Upper lobe of left lung (tissue), 6 donors: ENCODE measurements around the gene PCDHGA2. TPM values are rescaled to one million over a fixed set of nuclear protein-coding genes. Genes with fewer than 3 reads are reported as not detected.
"Not testable (repeated sequence)": the region's sequence is repeated elsewhere in the genome, so short reads cannot be mapped to it uniquely, and the experiment has no call there.

Experiments used
- ATAC-seq, 2 donors: fragments of 200-7000 bp; cut with Tn5 transposase; one replicate each; pipeline ENCODE4 v1.9.1; 2022; ENCODE audit warnings: mild to moderate bottlenecking in 2 of 2, moderate library complexity in 2 of 2; ENCODE audit not compliant: low FRiP score in 2 of 2
- DNase-seq, 2 donors: peaks; one replicate each; pipeline ENCODE4 v3.0.0-alpha.2; 2019 to 2020
- H3K27ac ChIP-seq, 4 donors: fragments of 200-600 bp; sonication (generic); one replicate each; pipeline ENCODE4 v1.5.1; 2016 to 2019
- H3K27me3 ChIP-seq, 4 donors: fragments of 200-600 bp; sonication (generic); one replicate each; pipeline ENCODE4 v1.5.1; 2017 to 2019
- H3K36me3 ChIP-seq, 4 donors: fragments of 200-600 bp; sonication (generic); one replicate each; pipeline ENCODE4 v1.5.1; 2016 to 2019
- H3K4me1 ChIP-seq, 4 donors: fragments of 200-600 bp; sonication (generic); one replicate each; pipeline ENCODE4 v1.5.1; 2018 to 2019
- H3K4me3 ChIP-seq, 4 donors: fragments of 200-600 bp; sonication (generic); one replicate each; pipeline ENCODE4 v1.5.1; 2017 to 2019; ENCODE audit warnings: mild to moderate bottlenecking in 2 of 4, moderate library complexity in 1 of 4
- H3K9me3 ChIP-seq, 4 donors: fragments of 200-600 bp; sonication (generic); one replicate each; pipeline ENCODE4 v1.5.1; 2018 to 2019
- EP300 ChIP-seq, 4 donors: sonication (generic); formaldehyde crosslinking; IDR thresholded peaks; one replicate each; pipeline ENCODE4 v1.5.1; 2017; ENCODE audit warnings: antibody characterized with exemption in 4 of 4, control low read depth in 2 of 4
- POLR2A ChIP-seq, 4 donors: fragments of 450-650 bp; IDR thresholded peaks; one replicate each; pipeline ENCODE4 v1.5.1; 2016 to 2017; ENCODE audit warnings: antibody characterized with exemption in 4 of 4, mild to moderate bottlenecking in 2 of 4
- POLR2AphosphoS5 ChIP-seq, 2 donors: sonication (generic); formaldehyde crosslinking; IDR thresholded peaks; one replicate each; pipeline ENCODE4 v1.5.1; 2017; ENCODE audit warnings: antibody characterized with exemption in 2 of 2
- WGBS, 2 donors: methylation state at CpG; one replicate each; pipeline ENCODE4 v1.1.5; 2017 to 2018; 5-methylcytosine and 5-hydroxymethylcytosine counted together
- total RNA-seq, 6 donors: library from RNA; depleted of rRNA in 4 of 6; stranded (reverse); fragments of >200 nt in 4 of 6; gene quantifications; one replicate each; pipeline versions ENCODE4 v1.1.0 to v1.2.1, GENCODE V29; 2016 to 2021
- TF ChIP-seq, protein P1 (sequence below), 6 experiments: fragments of 450-650 bp in 4 of 6; fragments of 200-600 bp in 2 of 6; sonication (generic) in 2 of 6; IDR thresholded peaks; one replicate each; pipeline ENCODE4 v1.5.1; 2016 to 2019; ENCODE audit warnings: antibody characterized with exemption in 6 of 6
- donor health status: DM: no; HTN: no; CAD: no; lungs with moderate emphysema.
- donor health status: DM: no; HTN: yes; CAD: no; lungs with severe emphysema.

Gene PCDHGA2
- total RNA-seq, 6 donors from 2014 or later, result 1.6 to 4.3 (median 2.7) TPM

DNA sequence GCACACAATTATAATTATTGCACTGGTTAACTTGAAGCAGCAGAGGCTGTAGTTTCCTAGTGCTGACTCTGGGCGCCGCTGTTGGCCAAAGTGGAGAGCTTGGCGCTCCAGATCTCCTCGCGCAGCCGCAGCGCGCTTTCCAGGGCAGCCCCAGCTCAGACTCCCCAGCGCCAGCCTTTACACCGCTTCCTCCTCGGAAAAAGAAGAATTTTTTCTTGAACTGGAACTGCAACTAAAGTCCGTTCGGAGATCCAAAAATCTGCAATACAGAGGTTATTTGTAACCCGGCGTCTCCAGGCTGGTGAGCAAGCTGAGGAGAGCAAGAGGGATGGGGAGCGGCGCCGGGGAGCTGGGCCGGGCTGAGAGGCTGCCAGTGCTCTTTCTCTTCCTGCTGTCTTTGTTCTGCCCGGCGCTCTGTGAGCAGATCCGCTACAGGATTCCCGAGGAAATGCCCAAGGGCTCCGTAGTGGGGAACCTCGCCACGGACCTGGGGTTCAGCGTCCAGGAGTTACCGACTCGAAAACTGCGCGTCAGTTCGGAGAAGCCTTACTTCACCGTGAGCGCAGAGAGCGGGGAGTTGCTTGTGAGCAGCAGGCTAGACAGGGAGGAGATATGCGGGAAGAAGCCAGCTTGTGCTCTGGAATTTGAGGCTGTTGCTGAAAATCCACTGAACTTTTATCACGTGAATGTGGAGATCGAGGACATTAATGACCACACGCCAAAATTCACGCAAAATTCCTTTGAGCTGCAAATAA, 49.2 kb downstream of the PCDHGA2 start, which contains the start of gene PCDHGB4:
TSS of gene PCDHGB4 (plus strand) at position 142 of the 755 bp plus-strand sequence. CDS start at position 329, 187 bp downstream.
- TF ChIP-seq, protein P1, sequence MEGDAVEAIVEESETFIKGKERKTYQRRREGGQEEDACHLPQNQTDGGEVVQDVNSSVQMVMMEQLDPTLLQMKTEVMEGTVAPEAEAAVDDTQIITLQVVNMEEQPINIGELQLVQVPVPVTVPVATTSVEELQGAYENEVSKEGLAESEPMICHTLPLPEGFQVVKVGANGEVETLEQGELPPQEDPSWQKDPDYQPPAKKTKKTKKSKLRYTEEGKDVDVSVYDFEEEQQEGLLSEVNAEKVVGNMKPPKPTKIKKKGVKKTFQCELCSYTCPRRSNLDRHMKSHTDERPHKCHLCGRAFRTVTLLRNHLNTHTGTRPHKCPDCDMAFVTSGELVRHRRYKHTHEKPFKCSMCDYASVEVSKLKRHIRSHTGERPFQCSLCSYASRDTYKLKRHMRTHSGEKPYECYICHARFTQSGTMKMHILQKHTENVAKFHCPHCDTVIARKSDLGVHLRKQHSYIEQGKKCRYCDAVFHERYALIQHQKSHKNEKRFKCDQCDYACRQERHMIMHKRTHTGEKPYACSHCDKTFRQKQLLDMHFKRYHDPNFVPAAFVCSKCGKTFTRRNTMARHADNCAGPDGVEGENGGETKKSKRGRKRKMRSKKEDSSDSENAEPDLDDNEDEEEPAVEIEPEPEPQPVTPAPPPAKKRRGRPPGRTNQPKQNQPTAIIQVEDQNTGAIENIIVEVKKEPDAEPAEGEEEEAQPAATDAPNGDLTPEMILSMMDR (IDR thresholded peaks at IDR 0.05), result peak in 5 of 6 experiments; percentile 12 to 28 (median 13)
- Histone ChIP-seq H3K9me3 (peaks cover 41 to 89% (median 78%) of the 10 kb centered on the region in 4 donors), H3K4me3 (peak within 1 kb of the TSS in 1 of 4 donors; percentile 25)
- peak; percentile 56 to 79 for ATAC-seq
- H3K36me3 ChIP-seq, H3K27me3 ChIP-seq, DNase-seq, H3K4me1 ChIP-seq, H3K27ac ChIP-seq: not testable (repeated sequence)
- WGBS, 2 donors, result 13 to 19% methylated on average over 16 to 24 of the region's 40 CpGs

DNA sequence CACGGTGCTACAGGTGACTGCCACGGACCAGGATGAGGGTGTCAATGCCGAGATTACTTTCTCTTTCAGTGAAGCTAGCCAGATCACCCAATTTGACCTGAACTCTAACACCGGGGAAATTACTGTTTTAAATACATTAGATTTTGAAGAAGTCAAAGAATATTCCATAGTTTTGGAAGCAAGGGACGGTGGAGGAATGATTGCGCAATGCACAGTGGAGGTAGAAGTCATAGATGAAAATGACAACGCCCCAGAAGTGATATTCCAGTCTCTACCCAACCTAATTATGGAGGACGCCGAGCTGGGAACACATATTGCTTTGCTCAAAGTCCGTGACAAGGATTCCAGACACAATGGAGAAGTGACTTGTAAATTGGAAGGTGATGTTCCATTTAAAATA, 50.1 kb downstream of the PCDHGA2 start:
- Histone ChIP-seq H3K4me1 (no peaks in the 10 kb centered on the region), H3K4me3 (no peak overlapping the region), H3K27me3 (no peaks in the 10 kb centered on the region), H3K36me3 (no peaks in the 10 kb centered on the region), H3K27ac (no peak overlapping the region), H3K9me3 (peaks cover 43 to 89% (median 78%) of the 10 kb centered on the region in 4 donors)
- no peak for DNase-seq
- 44 to 50% methylated on average over 10 of the region's 10 CpGs for WGBS, 2 donors
- no peak for TF ChIP-seq POLR2A (IDR thresholded peaks at IDR 0.05)
- ATAC-seq, result no peak

DNA sequence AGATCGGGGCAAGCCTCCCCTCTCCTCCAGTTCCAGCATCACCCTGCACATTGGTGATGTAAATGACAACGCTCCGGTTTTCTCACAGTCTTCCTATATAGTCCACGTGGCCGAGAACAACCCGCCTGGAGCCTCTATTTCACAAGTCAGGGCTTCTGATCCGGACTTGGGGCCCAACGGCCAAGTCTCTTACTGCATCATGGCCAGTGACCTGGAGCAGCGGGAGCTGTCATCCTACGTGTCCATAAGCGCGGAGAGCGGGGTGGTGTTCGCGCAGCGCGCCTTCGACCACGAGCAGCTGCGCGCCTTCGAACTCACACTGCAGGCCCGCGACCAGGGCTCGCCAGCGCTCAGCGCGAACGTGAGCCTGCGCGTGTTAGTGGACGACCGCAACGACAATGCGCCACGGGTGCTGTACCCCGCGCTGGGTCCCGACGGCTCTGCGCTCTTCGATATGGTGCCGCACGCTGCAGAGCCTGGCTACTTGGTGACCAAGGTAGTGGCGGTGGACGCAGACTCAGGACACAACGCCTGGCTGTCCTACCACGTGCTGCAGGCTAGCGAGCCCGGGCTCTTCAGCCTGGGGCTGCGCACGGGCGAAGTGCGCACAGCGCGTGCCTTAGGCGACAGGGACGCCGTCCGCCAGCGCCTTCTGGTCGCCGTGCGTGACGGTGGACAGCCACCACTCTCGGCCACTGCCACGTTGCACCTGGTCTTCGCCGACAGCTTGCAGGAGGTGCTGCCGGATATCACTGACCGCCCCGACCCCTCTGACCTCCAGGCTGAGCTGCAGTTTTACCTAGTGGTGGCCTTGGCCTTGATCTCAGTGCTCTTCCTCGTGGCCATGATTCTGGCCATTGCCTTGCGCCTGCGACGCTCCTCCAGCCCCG, 50.8 kb downstream of the PCDHGA2 start:
- Histone ChIP-seq H3K36me3 (no peaks in the 10 kb centered on the region), H3K27me3 (no peaks in the 10 kb centered on the region), H3K4me1 (no peaks in the 10 kb centered on the region), H3K9me3 (peaks cover 43 to 89% (median 79%) of the 10 kb centered on the region in 4 donors), H3K27ac (no peak overlapping the region), H3K4me3 (no peak overlapping the region)
- DNase-seq, result no peak
- 47% methylated on average over 24 to 69 of the region's 77 CpGs for WGBS, 2 donors
- peak in 1 of 2 donors; percentile 54 for ATAC-seq
- TF ChIP-seq EP300 (IDR thresholded peaks at IDR 0.05), result no peak

DNA sequence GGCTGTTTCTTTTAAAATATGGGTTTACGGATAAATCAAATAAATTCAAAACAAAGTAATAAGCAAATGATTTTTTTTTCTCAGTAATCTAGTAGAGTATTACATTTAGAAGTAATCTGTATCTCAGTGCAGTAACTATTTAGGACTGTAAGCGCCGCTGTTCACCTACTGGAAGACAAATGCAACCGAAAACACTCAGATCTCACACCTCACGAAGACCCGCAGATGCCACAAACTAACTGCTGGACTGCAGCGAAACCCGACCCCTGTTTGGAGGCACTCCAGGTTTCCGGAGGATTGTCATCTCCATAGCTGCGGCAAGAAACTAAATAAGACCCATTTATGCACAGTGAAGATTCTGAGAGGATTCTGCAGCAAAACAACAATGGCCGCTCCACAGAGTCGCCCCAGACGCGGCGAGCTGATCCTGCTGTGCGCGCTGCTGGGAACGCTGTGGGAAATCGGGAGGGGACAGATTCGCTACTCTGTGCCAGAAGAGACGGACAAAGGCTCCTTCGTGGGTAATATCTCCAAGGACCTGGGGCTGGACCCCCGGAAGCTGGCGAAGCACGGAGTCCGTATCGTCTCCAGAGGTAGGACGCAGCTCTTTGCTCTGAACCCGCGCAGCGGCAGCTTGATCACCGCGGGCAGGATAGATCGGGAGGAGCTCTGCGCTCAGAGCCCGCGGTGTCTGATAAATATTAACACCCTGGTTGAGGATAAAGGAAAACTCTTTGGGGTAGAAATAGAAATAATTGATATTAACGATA, 54.1 kb downstream of the PCDHGA2 start, which contains the start of gene PCDHGA8:
TSS of gene PCDHGA8 (plus strand) at position 205 of the 770 bp plus-strand sequence. CDS start at position 386, 181 bp downstream.
- Histone ChIP-seq H3K4me1 (no peaks in the 10 kb centered on the region), H3K4me3 (no peak within 1 kb of the TSS), H3K27ac (no peak within 1 kb of the TSS), H3K27me3 (no peaks in the 10 kb centered on the region), H3K9me3 (peaks cover 31 to 87% (median 77%) of the 10 kb centered on the region in 4 donors), H3K36me3 (no peaks in the 10 kb centered on the region)
- no peak for TF ChIP-seq POLR2AphosphoS5 (IDR thresholded peaks at IDR 0.05)
- no peak for TF ChIP-seq POLR2A (IDR thresholded peaks at IDR 0.05)
- no peak for TF ChIP-seq EP300 (IDR thresholded peaks at IDR 0.05)
- TF ChIP-seq, protein P1 (IDR thresholded peaks at IDR 0.05), result no peak
- 30 to 39% methylated on average over 27 to 37 of the region's 38 CpGs for WGBS, 2 donors
- ATAC-seq (no peak), DNase-seq (no peak)

Other genes starting within 250 kb of the PCDHGA2 start
- gene PCDHB2, start 244.1 kb upstream of the PCDHGA2 start, total RNA-seq, result 1 to 10 TPM in 5 of 6 donors, under 1 TPM in 1; 0.79 to 9.2 (median 3.7) TPM
- gene PCDHB3, start 238.3 kb upstream of the PCDHGA2 start, total RNA-seq, result 1 to 10 TPM in 5 of 6 donors, under 1 TPM in 1; 0.39 to 4.2 (median 1.7) TPM
- 1 to 10 TPM in 5 of 6 donors, under 1 TPM in 1; 0.49 to 2.9 (median 2.4) TPM for gene PCDHB4, start 216.9 kb upstream of the PCDHGA2 start, total RNA-seq
- gene PCDHB5, start 203.6 kb upstream of the PCDHGA2 start, total RNA-seq, result 10 to 100 TPM in 1 of 6 donors, 1 to 10 TPM in 5; 1.8 to 22.4 (median 2.2) TPM
- 1 to 10 TPM in 1 of 6 donors, under 1 TPM in 4, not detected in 1; 0.46 to 1.0 (median 0.77) TPM for gene PCDHB6, start 188.7 kb upstream of the PCDHGA2 start, total RNA-seq
- gene PCDHB7, start 166.1 kb upstream of the PCDHGA2 start, total RNA-seq, result 1 to 10 TPM in 5 of 6 donors, under 1 TPM in 1; 0.30 to 2.9 (median 1.8) TPM
- 1 to 10 TPM in 1 of 6 donors, under 1 TPM in 3, not detected in 2; 0.83 to 2.1 (median 0.96) TPM for gene PCDHB8, start 161.0 kb upstream of the PCDHGA2 start, total RNA-seq
- gene PCDHB16, start 156.4 kb upstream of the PCDHGA2 start, total RNA-seq, result 1 to 10 TPM; 1.6 to 4.9 (median 2.1) TPM
- 1 to 10 TPM in 4 of 6 donors, under 1 TPM in 2; 0.63 to 3.1 (median 1.2) TPM for gene PCDHB9, start 151.6 kb upstream of the PCDHGA2 start, total RNA-seq
- gene PCDHB10, start 146.4 kb upstream of the PCDHGA2 start, total RNA-seq, result 1 to 10 TPM; 1.0 to 2.2 (median 1.6) TPM
- gene PCDHB11, start 139.1 kb upstream of the PCDHGA2 start, total RNA-seq, result 1 to 10 TPM in 5 of 6 donors, under 1 TPM in 1; 0.78 to 3.4 (median 1.5) TPM
- 1 to 10 TPM in 4 of 6 donors, under 1 TPM in 2; 0.39 to 6.3 (median 1.8) TPM for gene PCDHB12, start 130.0 kb upstream of the PCDHGA2 start, total RNA-seq
- gene PCDHB13, start 124.8 kb upstream of the PCDHGA2 start, total RNA-seq, result 1 to 10 TPM; 1.2 to 3.1 (median 2.1) TPM
- 1 to 10 TPM; 1.3 to 5.2 (median 2.7) TPM for gene PCDHB14, start 115.4 kb upstream of the PCDHGA2 start, total RNA-seq
- 1 to 10 TPM; 1.4 to 4.2 (median 2.6) TPM for gene PCDHB15, start 93.4 kb upstream of the PCDHGA2 start, total RNA-seq
- 1 to 10 TPM in 1 of 6 donors, under 1 TPM in 3, not detected in 2; 0.40 to 1.2 (median 0.55) TPM for gene SLC25A2, start 34.7 kb upstream of the PCDHGA2 start, total RNA-seq
- 10 to 100 TPM; 35.6 to 74.5 (median 39.8) TPM for gene TAF7, start 18.0 kb upstream of the PCDHGA2 start, total RNA-seq
- gene PCDHGA1, start 8.2 kb upstream of the PCDHGA2 start, total RNA-seq, result under 1 TPM in 4 of 6 donors, not detected in 2; 0.15 to 0.51 (median 0.24) TPM
- gene PCDHGA3, start 5.1 kb downstream of the PCDHGA2 start, total RNA-seq, result 1 to 10 TPM in 4 of 6 donors, under 1 TPM in 2; 0.80 to 2.1 (median 1.7) TPM
- 1 to 10 TPM in 4 of 6 donors, under 1 TPM in 2; 0.76 to 6.3 (median 1.3) TPM for gene PCDHGB1, start 11.3 kb downstream of the PCDHGA2 start, total RNA-seq
- gene PCDHGA4, start 16.3 kb downstream of the PCDHGA2 start, total RNA-seq, result 1 to 10 TPM; 1.7 to 9.4 (median 2.8) TPM
- 10 to 100 TPM in 1 of 6 donors, 1 to 10 TPM in 5; 1.7 to 12.6 (median 2.7) TPM for gene PCDHGB2, start 21.2 kb downstream of the PCDHGA2 start, total RNA-seq
- gene PCDHGA5, start 25.4 kb downstream of the PCDHGA2 start, total RNA-seq, result 1 to 10 TPM in 5 of 6 donors, under 1 TPM in 1; 0.97 to 7.3 (median 2.0) TPM
- gene PCDHGB3, start 31.5 kb downstream of the PCDHGA2 start, total RNA-seq, result 1 to 10 TPM; 1.2 to 6.3 (median 2.3) TPM
- gene PCDHGA6, start 35.1 kb downstream of the PCDHGA2 start, total RNA-seq, result 1 to 10 TPM; 1.7 to 7.3 (median 3.6) TPM
- gene PCDHGA7, start 44.0 kb downstream of the PCDHGA2 start, total RNA-seq, result 10 to 100 TPM in 1 of 6 donors, 1 to 10 TPM in 5; 1.2 to 13.6 (median 2.7) TPM
- gene PCDHGB4, start 48.9 kb downstream of the PCDHGA2 start, total RNA-seq, result 1 to 10 TPM; 2.4 to 6.5 (median 2.9) TPM
- gene PCDHGA8, start 53.9 kb downstream of the PCDHGA2 start, total RNA-seq, result 1 to 10 TPM in 5 of 6 donors, under 1 TPM in 1; 0.66 to 8.4 (median 1.6) TPM
- gene PCDHGB5, start 59.2 kb downstream of the PCDHGA2 start, total RNA-seq, result 10 to 100 TPM in 1 of 6 donors, 1 to 10 TPM in 5; 6.2 to 11.8 (median 8.3) TPM
- gene PCDHGA9, start 64.0 kb downstream of the PCDHGA2 start, total RNA-seq, result 1 to 10 TPM; 2.4 to 8.4 (median 4.5) TPM
- 1 to 10 TPM; 3.2 to 7.4 (median 6.3) TPM for gene PCDHGB6, start 69.3 kb downstream of the PCDHGA2 start, total RNA-seq
- 10 to 100 TPM in 1 of 6 donors, 1 to 10 TPM in 5; 3.0 to 19.9 (median 4.3) TPM for gene PCDHGA10, start 74.2 kb downstream of the PCDHGA2 start, total RNA-seq
- 10 to 100 TPM in 4 of 6 donors, 1 to 10 TPM in 2; 7.0 to 22.5 (median 12.7) TPM for gene PCDHGB7, start 78.9 kb downstream of the PCDHGA2 start, total RNA-seq
- gene PCDHGA11, start 82.3 kb downstream of the PCDHGA2 start, total RNA-seq, result 10 to 100 TPM in 1 of 6 donors, 1 to 10 TPM in 5; 2.0 to 16.8 (median 2.3) TPM
- 10 to 100 TPM in 1 of 6 donors, 1 to 10 TPM in 5; 4.3 to 19.9 (median 5.7) TPM for gene PCDHGA12, start 91.7 kb downstream of the PCDHGA2 start, total RNA-seq
- 100 to 1,000 TPM in 1 of 6 donors, 10 to 100 TPM in 5; 26.4 to 116 (median 50.1) TPM for gene PCDHGC3, start 137.2 kb downstream of the PCDHGA2 start, total RNA-seq
- 10 to 100 TPM in 1 of 6 donors, 1 to 10 TPM in 4, under 1 TPM in 1; 0.69 to 24.7 (median 1.8) TPM for gene PCDHGC4, start 146.3 kb downstream of the PCDHGA2 start, total RNA-seq
- 10 to 100 TPM in 1 of 6 donors, 1 to 10 TPM in 3, under 1 TPM in 2; 0.61 to 11.5 (median 1.4) TPM for gene PCDHGC5, start 150.3 kb downstream of the PCDHGA2 start, total RNA-seq